LNCAP (cell line): Measurements from ENCODE around the gene STXBP1.

Source experiments
- TF ChIP-seq, protein P1 (sequence below): fragments of 450-650 bp; IDR thresholded peaks from 2 replicates; pipeline ENCODE4 v1.5.1; 2017; ENCODE audit warnings: mild to moderate bottlenecking

Gene STXBP1

DNA sequence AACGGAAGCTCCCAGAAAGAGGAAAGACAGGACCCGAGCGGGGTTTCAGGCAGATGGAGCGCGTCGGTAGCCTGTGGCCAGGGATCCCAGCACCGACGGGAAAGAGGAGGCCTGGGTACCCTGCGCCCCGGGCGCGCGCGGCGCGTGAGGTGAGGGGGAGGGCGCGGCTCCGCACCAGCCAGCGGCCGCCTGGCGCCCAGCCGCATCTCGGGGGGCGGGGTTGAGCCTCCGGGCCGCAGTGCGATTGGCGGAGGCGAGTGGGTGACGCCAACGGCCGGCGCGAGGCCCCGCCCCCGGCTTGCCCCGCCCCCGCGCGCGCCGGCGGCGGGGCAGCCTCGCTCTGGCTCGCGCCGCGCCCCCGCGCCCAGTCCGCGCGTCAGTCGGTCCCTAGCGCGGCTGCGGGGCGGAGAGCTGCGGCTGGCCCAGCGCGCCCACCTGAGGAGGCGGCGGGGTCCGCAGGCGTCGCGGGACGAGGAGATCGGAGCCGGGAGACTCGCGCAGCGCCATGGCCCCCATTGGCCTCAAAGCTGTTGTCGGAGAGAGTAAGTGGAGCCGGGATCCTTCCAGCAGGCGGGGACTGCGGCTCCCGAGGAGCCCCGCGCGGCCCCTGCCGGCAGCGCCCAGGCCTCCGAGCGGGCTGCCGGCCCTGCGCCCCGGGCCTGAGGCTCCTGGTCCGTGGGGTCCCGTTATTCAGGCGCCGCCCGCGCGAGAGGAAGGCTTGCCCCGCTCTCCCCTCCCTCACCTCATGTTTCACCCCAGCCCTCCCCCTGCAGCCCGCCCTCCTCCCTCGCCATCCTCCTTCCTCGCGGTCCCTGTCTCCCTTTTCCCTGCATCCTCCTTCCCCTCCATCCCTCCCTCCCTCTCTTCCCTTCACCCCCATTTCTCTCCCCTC lies at the start of gene STXBP1:
TSS of gene STXBP1 (plus strand) at position 379 of the 892 bp plus-strand sequence. CDS start at position 506, 127 bp downstream.
- TF ChIP-seq, protein P1, sequence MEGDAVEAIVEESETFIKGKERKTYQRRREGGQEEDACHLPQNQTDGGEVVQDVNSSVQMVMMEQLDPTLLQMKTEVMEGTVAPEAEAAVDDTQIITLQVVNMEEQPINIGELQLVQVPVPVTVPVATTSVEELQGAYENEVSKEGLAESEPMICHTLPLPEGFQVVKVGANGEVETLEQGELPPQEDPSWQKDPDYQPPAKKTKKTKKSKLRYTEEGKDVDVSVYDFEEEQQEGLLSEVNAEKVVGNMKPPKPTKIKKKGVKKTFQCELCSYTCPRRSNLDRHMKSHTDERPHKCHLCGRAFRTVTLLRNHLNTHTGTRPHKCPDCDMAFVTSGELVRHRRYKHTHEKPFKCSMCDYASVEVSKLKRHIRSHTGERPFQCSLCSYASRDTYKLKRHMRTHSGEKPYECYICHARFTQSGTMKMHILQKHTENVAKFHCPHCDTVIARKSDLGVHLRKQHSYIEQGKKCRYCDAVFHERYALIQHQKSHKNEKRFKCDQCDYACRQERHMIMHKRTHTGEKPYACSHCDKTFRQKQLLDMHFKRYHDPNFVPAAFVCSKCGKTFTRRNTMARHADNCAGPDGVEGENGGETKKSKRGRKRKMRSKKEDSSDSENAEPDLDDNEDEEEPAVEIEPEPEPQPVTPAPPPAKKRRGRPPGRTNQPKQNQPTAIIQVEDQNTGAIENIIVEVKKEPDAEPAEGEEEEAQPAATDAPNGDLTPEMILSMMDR, result no peak; the same call in 1 of the 2 replicates

DNA sequence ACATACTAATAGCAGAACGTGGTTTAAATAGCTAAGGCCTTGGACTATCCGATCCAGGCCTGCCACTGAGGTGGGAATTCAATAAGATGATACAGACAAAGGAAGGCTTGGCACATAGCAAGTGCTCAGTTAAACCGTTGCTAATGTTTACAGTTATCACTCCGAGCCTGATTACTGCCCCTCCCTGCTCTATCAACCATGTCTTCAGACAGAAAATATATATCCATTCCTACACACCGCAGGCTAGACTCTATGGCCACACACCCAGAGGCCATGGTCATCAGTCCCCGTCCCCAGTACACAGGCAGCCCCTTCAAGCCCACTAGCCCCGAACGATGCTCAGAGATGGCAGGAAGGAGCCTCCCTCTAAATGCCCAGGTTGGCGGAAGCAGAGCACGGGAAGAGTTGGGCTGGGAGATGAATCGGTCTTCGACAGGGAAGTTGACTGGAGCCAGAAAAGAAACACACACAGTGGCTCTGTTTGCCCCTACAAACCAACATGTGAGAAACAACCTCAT lies 49.7 kb upstream of the STXBP1 start:
- TF ChIP-seq, protein P1, result no peak

DNA sequence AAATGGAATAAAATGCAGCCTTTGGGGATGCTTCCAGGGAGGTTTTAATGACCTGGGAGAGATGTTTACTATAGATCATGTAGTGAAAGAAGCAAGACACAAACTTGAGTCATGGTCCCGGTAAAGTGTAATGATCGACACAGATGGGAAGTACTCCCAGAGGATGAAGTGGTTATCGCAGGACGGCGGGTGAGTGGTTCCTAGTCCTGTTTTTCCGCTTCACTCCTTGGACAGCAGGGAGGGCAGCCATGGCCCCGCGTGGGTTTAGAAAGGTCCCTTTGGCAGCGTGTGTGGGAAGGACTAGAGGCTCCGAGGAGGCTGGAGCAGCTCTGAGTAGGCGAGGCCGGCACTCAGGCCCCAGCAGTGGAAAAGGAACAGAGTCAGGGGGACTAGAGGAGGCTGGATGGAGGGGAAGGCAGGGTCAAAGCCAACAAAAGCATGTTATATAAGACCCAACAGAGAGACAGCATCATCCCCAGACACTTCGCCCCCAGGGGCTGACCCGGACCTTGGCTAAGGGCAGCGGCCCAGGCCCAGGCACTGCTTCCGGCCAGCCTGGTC lies 49.2 kb upstream of the STXBP1 start:
- TF ChIP-seq, protein P1, result no peak

DNA sequence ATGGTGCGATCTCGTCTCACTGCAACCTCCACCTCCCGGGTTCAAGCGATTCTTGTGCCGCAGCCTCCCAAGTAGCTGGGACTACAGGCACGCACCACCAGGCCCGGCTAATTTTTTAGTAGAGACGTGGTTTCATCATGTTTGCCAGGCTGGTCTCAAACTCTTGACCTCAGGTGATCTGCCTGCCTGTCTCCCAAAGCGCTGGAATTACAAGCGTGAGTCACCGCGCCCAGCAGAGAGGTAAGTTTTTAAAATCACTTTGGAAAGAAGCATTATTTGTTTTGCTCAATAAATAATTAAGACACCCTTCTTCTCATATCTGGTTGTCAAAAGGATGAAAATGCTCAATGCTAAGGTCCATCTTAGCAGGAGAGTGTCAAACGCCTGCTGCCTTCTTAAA lies 48.5 kb upstream of the STXBP1 start:
- TF ChIP-seq, protein P1, result no peak

DNA sequence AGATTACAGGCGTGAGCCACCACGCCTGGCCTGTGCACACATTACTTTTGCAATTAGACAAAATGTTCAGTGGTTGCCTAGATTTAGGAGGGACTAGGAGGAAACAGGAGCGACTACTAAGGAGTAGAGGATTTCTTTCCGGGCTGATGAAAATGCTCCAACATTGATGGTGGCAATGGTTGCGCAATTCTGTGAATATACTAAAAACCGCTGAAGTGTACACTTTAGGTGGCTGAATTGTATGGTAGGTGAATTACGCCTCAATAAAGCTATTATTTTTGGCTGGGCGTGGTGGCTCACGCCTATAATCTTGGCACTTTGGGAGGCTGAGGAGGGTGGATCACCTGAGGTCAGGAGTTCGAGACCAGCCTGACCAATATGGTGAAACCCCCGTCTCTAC lies 46.8 kb upstream of the STXBP1 start:
- TF ChIP-seq, protein P1, result no peak

DNA sequence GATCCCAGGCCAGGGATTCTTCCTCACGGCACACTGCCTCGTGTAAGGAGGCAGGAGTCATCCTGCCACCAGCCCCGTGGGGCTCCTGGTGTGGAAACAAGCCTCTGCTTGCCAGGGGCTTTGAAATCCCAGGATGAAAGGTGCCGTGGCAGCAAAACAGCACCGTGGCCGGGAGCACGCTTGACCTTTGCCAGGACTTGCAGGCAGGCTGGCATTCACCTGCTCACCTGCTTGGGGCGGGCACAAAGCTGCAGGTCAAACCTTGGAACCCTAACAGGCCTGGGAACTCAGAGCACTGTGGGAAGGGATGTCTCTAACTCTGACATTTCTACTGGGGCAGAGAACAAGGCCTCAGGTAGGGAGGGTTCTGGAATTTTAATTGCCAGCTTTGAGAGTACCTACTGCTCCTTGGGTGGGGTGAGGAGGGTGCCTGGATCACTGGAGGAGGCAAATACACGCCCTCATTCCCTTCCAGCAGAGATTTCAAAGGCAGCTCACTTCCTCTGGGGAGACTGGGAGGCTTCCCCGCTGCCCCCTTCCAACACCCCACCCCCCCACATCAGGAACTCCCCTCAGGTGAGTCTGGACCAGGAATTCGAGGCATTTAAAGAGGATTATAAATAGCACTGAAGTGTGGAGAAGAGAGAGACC lies 45.6 kb upstream of the STXBP1 start:
- TF ChIP-seq, protein P1, result no peak

DNA sequence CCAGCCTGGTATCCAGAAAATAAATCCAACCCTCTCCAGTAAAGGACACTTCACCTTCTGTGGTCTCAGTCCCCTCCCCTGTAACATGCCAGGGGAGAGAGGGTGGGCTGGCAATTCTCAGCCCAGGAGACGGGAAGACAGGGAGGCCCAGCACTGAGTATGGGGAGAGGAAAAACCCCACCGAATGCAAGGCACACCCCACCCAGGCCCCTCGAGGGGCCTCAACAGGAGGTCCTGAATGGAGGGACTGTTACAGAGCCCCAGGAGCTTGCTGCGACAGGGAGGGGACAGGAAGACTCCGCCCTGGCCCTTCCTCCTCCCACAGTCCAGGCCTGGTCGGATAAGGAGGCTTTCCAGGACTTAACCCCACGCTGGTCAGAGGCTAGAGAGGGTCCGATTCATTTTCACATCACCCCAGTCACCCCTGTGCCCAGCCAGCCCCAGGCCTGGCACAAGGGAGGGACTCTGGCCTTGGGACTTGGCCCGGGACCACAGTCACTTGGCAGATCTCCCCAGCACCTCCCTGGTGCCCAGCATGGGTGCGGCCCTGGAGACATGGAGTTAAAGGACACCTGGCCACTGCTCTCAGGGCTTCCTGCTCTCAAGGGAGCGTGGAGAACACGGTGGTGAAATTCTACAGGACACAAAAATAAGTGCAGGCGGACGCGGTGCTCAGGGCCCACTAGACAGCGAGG lies 44.9 kb upstream of the STXBP1 start:
- TF ChIP-seq, protein P1, result no peak
